ENCODE data around the gene MVD. TPM values are rescaled to one million over a fixed set of nuclear protein-coding genes. Genes with fewer than 3 reads are reported as not detected.

Gene MVD
- total RNA-seq, 4 donors from 2014 or later, result 52.7 to 134 (median 71.4) TPM

GRCh38 chr16:88655053-88655732 is 7.7 kb downstream of the MVD start:
- intact Hi-C loops (cut with DNase I), result no loop called here
- no peaks in the 10 kb centered on the region for H3K27me3 ChIP-seq
- H3K4me3 ChIP-seq, result no peak overlapping the region
- TF ChIP-seq CTCF (IDR thresholded peaks at IDR 0.05) (no peak), POLR2A (IDR thresholded peaks at IDR 0.05) (no peak)
- DNase-seq, result no peak
- H3K4me1 ChIP-seq, result peaks cover 7 to 21% (median 11%) of the 10 kb centered on the region in 3 donors
- peaks cover 0 to 86% (median 9%) of the 10 kb centered on the region in 3 donors for H3K36me3 ChIP-seq
- H3K9me3 ChIP-seq, result no peaks in the 10 kb centered on the region
- H3K27ac ChIP-seq, result no peak overlapping the region
- 91 to 100% methylated on average over 3 to 14 of the region's 50 CpGs for WGBS, 2 donors

GRCh38 chr16:88654363-88655052 is 8.4 kb downstream of the MVD start:
- Histone ChIP-seq H3K27me3 (no peaks in the 10 kb centered on the region), H3K27ac (no peak overlapping the region), H3K9me3 (no peaks in the 10 kb centered on the region), H3K4me3 (no peak overlapping the region), H3K36me3 (peaks cover 0 to 79% (median 9%) of the 10 kb centered on the region in 3 donors), H3K4me1 (peaks cover 7 to 28% (median 17%) of the 10 kb centered on the region in 3 donors)
- WGBS, 2 donors, result 92 to 94% methylated on average over 5 to 15 of the region's 28 CpGs
- intact Hi-C loops (cut with DNase I), result no loop called here
- TF ChIP-seq CTCF (IDR thresholded peaks at IDR 0.05) (no peak), POLR2A (IDR thresholded peaks at IDR 0.05) (no peak)
- no peak for DNase-seq

- Histone ChIP-seq H3K27ac (no peak overlapping the region), H3K9me3 (no peaks in the 10 kb centered on the region), H3K4me3 (no peak overlapping the region), H3K27me3 (no peaks in the 10 kb centered on the region), H3K36me3 (peaks cover 0 to 72% (median 9%) of the 10 kb centered on the region in 3 donors), H3K4me1 (peaks cover 7 to 32% (median 21%) of the 10 kb centered on the region in 3 donors)
- intact Hi-C loops (cut with DNase I), result no loop called here
- no peak for TF ChIP-seq POLR2A (IDR thresholded peaks at IDR 0.05)
- TF ChIP-seq CTCF (IDR thresholded peaks at IDR 0.05), result no peak
- 77 to 78% methylated on average over 12 to 22 of the region's 32 CpGs for WGBS, 2 donors
- DNase-seq, result no peak
Observed at GRCh38 chr16:88653596-88654362, 9.1 kb downstream of the MVD start.

GRCh38 chr16:88653101-88653500 is 9.8 kb downstream of the MVD start:
- Histone ChIP-seq H3K9me3 (no peaks in the 10 kb centered on the region), H3K36me3 (peaks cover 0 to 65% (median 7%) of the 10 kb centered on the region in 3 donors), H3K27ac (no peak overlapping the region), H3K4me1 (peaks cover 7 to 32% (median 21%) of the 10 kb centered on the region in 3 donors), H3K27me3 (no peaks in the 10 kb centered on the region), H3K4me3 (no peak overlapping the region)
- DNase-seq, result no peak
- 67 to 80% methylated on average over 1 of the region's 13 CpGs for WGBS, 2 donors
- intact Hi-C loops (cut with DNase I), result no loop called here
- TF ChIP-seq POLR2A (IDR thresholded peaks at IDR 0.05) (no peak), CTCF (IDR thresholded peaks at IDR 0.05) (no peak)

- intact Hi-C loops (cut with DNase I), result no loop called here
- no peaks in the 10 kb centered on the region for H3K27me3 ChIP-seq
- TF ChIP-seq CTCF (IDR thresholded peaks at IDR 0.05), result no peak
- TF ChIP-seq POLR2A (IDR thresholded peaks at IDR 0.05), result no peak
- no peak overlapping the region for H3K27ac ChIP-seq
- no peak for DNase-seq
- H3K9me3 ChIP-seq, result no peaks in the 10 kb centered on the region
- 100% methylated on average over 1 of the region's 8 CpGs; no CpG with 5 or more reads in 1 of the 2 donors for WGBS, 2 donors
- no peak overlapping the region for H3K4me3 ChIP-seq
- peaks cover 0 to 61% (median 5%) of the 10 kb centered on the region in 3 donors for H3K36me3 ChIP-seq
- peaks cover 7 to 32% (median 21%) of the 10 kb centered on the region in 3 donors for H3K4me1 ChIP-seq
Observed at GRCh38 chr16:88652762-88653063, 10.2 kb downstream of the MVD start.

Data from esophagus squamous epithelium (tissue), 5 donors.